ENCODE data around the gene ANKLE2. TPM values are rescaled to one million over a fixed set of nuclear protein-coding genes. Genes with fewer than 3 reads are reported as not detected.

Gene ANKLE2
- total RNA-seq, 1 donor from 2014 or later, result 96.4 TPM

DNA sequence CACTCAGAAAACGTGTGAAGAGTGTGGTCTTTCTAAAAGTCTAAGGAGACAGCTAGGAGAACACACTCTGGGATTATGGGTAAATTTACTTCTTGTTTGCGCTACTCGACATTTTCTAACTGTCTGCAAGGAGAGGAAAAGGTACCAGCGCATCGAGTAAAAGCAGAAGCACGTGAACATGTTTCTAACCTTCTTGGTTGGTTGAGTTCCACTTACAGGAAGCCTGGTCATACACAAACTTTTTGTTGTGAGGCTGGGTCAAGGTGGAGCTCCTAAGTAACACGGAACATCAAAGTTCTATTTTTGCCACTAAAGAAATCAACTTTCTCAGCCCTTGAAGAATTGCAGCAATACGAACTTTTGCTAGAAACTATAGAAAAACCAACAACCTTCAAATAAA lies 20.0 kb downstream of the ANKLE2 start:
- DNase-seq (ENCODE audit: low spot score), result no peak
- Mint-ChIP-seq H3K27ac (ENCODE audit: unreplicated experiment) (no peak overlapping the region), H3K27me3 (ENCODE audit: low read depth) (no peaks in the 10 kb centered on the region), H3K4me3 (ENCODE audit: unreplicated experiment) (no peak overlapping the region), H3K36me3 (ENCODE audit: low read depth) (peaks cover 52% of the 10 kb centered on the region), H3K4me1 (ENCODE audit: low read depth) (no peaks in the 10 kb centered on the region), H3K9me3 (ENCODE audit: low read depth) (no peaks in the 10 kb centered on the region)
- TF ChIP-seq, protein P1, sequence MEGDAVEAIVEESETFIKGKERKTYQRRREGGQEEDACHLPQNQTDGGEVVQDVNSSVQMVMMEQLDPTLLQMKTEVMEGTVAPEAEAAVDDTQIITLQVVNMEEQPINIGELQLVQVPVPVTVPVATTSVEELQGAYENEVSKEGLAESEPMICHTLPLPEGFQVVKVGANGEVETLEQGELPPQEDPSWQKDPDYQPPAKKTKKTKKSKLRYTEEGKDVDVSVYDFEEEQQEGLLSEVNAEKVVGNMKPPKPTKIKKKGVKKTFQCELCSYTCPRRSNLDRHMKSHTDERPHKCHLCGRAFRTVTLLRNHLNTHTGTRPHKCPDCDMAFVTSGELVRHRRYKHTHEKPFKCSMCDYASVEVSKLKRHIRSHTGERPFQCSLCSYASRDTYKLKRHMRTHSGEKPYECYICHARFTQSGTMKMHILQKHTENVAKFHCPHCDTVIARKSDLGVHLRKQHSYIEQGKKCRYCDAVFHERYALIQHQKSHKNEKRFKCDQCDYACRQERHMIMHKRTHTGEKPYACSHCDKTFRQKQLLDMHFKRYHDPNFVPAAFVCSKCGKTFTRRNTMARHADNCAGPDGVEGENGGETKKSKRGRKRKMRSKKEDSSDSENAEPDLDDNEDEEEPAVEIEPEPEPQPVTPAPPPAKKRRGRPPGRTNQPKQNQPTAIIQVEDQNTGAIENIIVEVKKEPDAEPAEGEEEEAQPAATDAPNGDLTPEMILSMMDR (IDR thresholded peaks at IDR 0.05), result no peak

DNA sequence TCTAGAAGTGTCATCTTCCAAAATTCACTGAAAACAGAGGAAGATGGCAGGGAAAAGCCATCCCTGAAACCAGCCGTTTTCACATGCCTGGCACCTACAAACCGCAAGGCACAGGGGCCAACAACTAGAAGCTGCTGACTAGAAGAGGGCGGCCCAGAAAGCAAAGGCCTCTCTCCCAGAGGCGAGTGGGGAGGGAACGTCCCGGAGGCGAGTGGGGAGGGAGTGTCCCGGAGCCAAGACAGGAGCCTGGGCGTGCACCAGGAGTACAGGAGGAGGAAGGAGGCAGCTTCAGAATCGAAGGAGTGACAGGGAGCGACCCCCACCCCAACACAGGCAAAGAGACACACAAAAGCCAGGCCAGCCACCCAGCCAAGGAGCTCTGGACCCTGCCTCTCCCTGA lies 21.0 kb downstream of the ANKLE2 start:
- TF ChIP-seq, protein P1 (IDR thresholded peaks at IDR 0.05), result no peak
- Mint-ChIP-seq H3K9me3 (ENCODE audit: low read depth) (no peaks in the 10 kb centered on the region), H3K27me3 (ENCODE audit: low read depth) (no peaks in the 10 kb centered on the region), H3K4me3 (ENCODE audit: unreplicated experiment) (no peak overlapping the region), H3K36me3 (ENCODE audit: low read depth) (peaks cover 55% of the 10 kb centered on the region), H3K27ac (ENCODE audit: unreplicated experiment) (peak overlapping the region; percentile 41), H3K4me1 (ENCODE audit: low read depth) (no peaks in the 10 kb centered on the region)
- DNase-seq (ENCODE audit: low spot score), result no peak

DNA sequence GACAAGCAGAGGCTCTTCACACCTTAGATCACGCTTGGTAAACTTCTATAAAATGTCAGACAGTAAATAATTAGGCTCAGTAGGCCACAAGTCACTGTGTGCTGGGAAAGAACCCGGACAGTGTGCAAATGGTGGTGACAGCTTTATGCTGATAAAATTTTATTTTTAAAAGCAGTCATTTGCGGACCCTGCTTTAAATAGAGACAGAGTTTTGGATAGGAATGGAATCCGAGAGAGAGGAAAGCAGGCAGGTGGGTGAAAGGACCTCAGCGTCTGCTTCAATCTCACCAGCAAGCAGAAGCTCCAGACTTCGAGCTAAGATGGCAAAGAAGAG lies 21.4 kb downstream of the ANKLE2 start:
- H3K27me3 Mint-ChIP-seq (ENCODE audit: low read depth), result no peaks in the 10 kb centered on the region
- no peak overlapping the region for H3K4me3 Mint-ChIP-seq (ENCODE audit: unreplicated experiment)
- peaks cover 58% of the 10 kb centered on the region for H3K36me3 Mint-ChIP-seq (ENCODE audit: low read depth)
- no peaks in the 10 kb centered on the region for H3K9me3 Mint-ChIP-seq (ENCODE audit: low read depth)
- H3K4me1 Mint-ChIP-seq (ENCODE audit: low read depth), result no peaks in the 10 kb centered on the region
- TF ChIP-seq, protein P1 (IDR thresholded peaks at IDR 0.05), result no peak
- no peak overlapping the region for H3K27ac Mint-ChIP-seq (ENCODE audit: unreplicated experiment)
- no peak for DNase-seq (ENCODE audit: low spot score)

DNA sequence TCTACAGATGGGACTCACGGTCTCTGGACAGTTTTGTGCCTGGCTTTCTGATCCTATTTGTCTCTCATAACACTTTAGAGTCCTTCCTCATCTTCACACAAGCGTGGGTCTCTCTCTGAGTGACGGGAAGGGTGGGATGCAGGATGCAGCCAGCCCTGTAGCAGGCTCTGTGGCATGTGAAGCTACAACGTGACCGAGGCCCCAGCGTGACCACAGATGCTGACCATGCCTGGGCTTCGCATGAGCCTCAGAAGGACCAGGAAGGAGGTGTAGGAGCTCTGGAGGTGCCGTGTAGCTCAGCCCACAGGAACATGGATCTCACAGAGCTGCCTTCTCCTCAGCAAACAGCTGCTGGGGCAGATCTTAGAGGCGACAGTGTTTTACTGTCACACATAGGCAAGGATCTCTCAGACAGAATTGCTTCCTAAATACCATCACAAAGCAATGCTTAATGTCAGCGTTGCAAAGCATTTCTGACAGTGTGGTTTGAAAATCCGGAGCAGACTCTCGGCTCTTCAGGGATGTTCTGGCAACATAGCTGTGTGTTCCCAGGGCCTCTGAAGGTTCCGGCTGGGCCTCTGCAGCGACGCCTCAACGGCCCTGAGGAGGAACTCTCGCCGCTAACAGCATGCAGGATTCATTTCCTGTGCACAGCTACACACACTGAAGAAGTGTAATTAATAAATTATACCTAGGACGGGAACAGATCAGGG lies 21.9 kb downstream of the ANKLE2 start:
- peaks cover 55% of the 10 kb centered on the region for H3K36me3 Mint-ChIP-seq (ENCODE audit: low read depth)
- no peaks in the 10 kb centered on the region for H3K27me3 Mint-ChIP-seq (ENCODE audit: low read depth)
- no peak overlapping the region for H3K27ac Mint-ChIP-seq (ENCODE audit: unreplicated experiment)
- DNase-seq (ENCODE audit: low spot score), result no peak
- TF ChIP-seq, protein P1 (IDR thresholded peaks at IDR 0.05), result no peak
- H3K9me3 Mint-ChIP-seq (ENCODE audit: low read depth), result no peaks in the 10 kb centered on the region
- H3K4me3 Mint-ChIP-seq (ENCODE audit: unreplicated experiment), result no peak overlapping the region
- H3K4me1 Mint-ChIP-seq (ENCODE audit: low read depth), result no peaks in the 10 kb centered on the region

DNA sequence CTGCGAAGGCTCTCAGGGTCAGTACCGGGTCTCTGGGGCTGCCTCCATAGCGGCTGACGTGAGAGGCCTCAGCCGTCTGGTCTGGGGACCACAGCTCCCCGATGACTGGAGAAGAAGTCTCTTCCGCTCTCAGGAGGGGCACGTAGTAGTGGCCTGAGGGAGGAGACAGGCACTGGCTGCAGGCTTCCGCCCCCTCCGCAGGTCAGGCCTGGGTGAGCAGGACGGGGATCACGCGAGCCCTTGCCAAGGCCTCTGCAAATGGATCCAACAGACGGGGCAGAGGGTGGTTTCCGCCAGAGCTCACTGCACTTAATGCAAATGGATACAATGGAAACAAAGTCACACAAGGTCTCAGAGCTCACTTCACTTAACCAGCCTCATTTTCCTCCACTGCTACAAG lies 24.7 kb downstream of the ANKLE2 start:
- no peaks in the 10 kb centered on the region for H3K27me3 Mint-ChIP-seq (ENCODE audit: low read depth)
- H3K36me3 Mint-ChIP-seq (ENCODE audit: low read depth), result peaks cover 53% of the 10 kb centered on the region
- no peak for DNase-seq (ENCODE audit: low spot score)
- no peaks in the 10 kb centered on the region for H3K4me1 Mint-ChIP-seq (ENCODE audit: low read depth)
- no peaks in the 10 kb centered on the region for H3K9me3 Mint-ChIP-seq (ENCODE audit: low read depth)
- TF ChIP-seq, protein P1 (IDR thresholded peaks at IDR 0.05), result no peak
- no peak overlapping the region for H3K27ac Mint-ChIP-seq (ENCODE audit: unreplicated experiment)
- no peak overlapping the region for H3K4me3 Mint-ChIP-seq (ENCODE audit: unreplicated experiment)

Measured in chondrocyte (in vitro differentiated cells).